ENCODE results near the gene EVC.

DNA sequence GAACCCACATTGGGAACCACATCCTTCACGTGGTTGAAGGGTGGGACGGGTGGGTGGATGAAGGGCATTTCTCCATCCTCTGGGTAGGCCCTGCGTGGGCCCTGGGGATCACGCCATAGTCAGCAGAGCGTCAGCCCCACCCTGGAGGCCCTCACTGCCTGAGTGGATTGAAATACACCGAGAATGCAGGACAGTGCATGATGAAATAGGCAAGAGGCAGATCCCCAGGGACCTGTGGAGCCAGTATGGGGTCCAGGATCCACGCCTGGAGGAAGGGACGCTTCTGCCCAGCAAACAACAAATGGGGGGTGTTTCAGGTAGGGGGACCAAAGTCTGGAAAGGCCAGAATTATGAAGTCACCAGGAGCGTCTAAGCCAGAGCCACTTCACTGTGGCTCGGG lies 19.4 kb downstream of the EVC start:
- TF ChIP-seq POLR2A (IDR thresholded peaks at IDR 0.05): no peak
- TF ChIP-seq, protein P1, sequence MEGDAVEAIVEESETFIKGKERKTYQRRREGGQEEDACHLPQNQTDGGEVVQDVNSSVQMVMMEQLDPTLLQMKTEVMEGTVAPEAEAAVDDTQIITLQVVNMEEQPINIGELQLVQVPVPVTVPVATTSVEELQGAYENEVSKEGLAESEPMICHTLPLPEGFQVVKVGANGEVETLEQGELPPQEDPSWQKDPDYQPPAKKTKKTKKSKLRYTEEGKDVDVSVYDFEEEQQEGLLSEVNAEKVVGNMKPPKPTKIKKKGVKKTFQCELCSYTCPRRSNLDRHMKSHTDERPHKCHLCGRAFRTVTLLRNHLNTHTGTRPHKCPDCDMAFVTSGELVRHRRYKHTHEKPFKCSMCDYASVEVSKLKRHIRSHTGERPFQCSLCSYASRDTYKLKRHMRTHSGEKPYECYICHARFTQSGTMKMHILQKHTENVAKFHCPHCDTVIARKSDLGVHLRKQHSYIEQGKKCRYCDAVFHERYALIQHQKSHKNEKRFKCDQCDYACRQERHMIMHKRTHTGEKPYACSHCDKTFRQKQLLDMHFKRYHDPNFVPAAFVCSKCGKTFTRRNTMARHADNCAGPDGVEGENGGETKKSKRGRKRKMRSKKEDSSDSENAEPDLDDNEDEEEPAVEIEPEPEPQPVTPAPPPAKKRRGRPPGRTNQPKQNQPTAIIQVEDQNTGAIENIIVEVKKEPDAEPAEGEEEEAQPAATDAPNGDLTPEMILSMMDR (IDR thresholded peaks at IDR 0.05): no peak
